Body of pancreas (tissue), 4 donors: ENCODE results near the gene VGLL2.

Source experiments
- POLR2A ChIP-seq, 3 donors: fragments of 450-650 bp; IDR thresholded peaks; one replicate each; pipeline ENCODE4 v1.6.1; 2016; ENCODE audit warnings: antibody characterized with exemption in 3 of 3, mild to moderate bottlenecking in 2 of 3
- TF ChIP-seq, protein P1 (sequence below), 7 experiments: fragments of 450-650 bp in 4 of 7; fragments of 200-600 bp in 3 of 7; sonication (generic) in 3 of 7; IDR thresholded peaks; one replicate each; pipeline ENCODE4 v1.5.1; 2016 to 2019; ENCODE audit warnings: antibody characterized with exemption in 7 of 7

DNA sequence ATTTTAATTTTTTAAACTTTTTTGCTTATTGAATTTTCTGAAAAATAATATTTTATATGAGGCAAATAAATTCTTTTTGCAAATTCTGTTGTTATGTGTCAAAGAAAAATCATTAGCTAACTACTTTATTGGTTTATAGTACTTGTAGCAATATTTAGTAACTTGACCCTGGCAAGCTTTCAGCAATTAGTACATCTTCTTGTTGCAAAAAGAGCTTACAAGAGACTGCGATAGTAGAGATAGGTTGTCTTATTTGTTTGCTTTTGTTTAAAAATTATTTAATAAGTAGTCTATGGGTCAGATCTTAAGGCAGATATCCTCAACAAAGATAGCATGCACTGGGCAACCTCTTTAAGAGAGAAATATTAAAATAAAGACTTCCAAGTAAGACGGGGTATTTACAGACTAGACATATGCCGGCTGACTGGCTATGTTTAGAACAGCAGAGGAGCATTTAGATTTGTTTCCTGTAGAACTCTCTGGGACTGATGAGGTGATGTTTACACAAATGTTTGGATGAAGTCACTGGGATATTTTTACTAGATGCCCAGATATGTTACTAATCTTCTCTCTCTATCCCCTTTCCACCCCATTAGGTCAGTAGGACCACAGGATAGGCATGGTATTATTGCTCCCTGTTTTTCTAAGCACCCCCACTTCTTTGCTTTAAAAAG lies 25.0 kb downstream of the VGLL2 start:
- TF ChIP-seq, protein P1, sequence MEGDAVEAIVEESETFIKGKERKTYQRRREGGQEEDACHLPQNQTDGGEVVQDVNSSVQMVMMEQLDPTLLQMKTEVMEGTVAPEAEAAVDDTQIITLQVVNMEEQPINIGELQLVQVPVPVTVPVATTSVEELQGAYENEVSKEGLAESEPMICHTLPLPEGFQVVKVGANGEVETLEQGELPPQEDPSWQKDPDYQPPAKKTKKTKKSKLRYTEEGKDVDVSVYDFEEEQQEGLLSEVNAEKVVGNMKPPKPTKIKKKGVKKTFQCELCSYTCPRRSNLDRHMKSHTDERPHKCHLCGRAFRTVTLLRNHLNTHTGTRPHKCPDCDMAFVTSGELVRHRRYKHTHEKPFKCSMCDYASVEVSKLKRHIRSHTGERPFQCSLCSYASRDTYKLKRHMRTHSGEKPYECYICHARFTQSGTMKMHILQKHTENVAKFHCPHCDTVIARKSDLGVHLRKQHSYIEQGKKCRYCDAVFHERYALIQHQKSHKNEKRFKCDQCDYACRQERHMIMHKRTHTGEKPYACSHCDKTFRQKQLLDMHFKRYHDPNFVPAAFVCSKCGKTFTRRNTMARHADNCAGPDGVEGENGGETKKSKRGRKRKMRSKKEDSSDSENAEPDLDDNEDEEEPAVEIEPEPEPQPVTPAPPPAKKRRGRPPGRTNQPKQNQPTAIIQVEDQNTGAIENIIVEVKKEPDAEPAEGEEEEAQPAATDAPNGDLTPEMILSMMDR (IDR thresholded peaks at IDR 0.05) = no peak
- TF ChIP-seq POLR2A (IDR thresholded peaks at IDR 0.05) = no peak
